Measurements from ENCODE around the gene TNFSF10. TPM values are rescaled to one million over a fixed set of nuclear protein-coding genes. Genes with fewer than 3 reads are reported as not detected.

The TNFSF10 gene
- total and polyA plus RNA-seq, 2 of the 8 experiments (the other 6 are each of a cell fraction or from before 2014, with no cell fraction given) = 0.06 TPM; not detected in 1

DNA sequence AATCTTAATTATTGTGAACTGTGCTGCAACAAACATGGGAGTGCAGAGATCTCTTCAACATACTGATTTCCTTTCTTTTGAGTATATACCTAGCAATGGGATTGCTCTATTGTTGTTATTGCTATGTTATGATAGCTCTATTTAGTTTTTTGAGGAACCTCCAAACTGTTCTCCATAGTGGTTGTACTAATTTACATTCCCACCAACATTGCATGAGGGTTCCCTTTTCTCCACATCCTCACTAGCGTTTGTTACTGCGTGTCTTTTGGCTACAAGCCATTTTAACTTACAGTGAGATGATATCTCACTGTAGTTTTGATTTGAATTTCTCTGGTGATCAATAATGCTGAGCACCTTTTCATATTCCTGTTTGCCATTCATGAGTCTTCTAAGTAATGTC lies 45.5 kb upstream of the TNFSF10 start:
- H4K20me1 ChIP-seq (replicated peaks in 1 of 2; ENCODE audit: control insufficient read depth in 1 of 2, insufficient read depth in 2 of 2, low read length in 2 of 2) = no peaks in the 10 kb centered on the region
- no peak overlapping the region for H3K23ac ChIP-seq (ENCODE audit: insufficient read length)
- no peaks in the 10 kb centered on the region for H3K23me2 ChIP-seq (ENCODE audit: low read depth, low read length)
- no peak overlapping the region for H3K56ac ChIP-seq (replicated peaks; ENCODE audit: insufficient read length, low read depth, low read length)
- no peaks in the 10 kb centered on the region for H3K4me1 ChIP-seq (replicated peaks in 1 of 4; ENCODE audit: control insufficient read depth in 3 of 4, insufficient read depth in 4 of 4, low read length in 3 of 4)
- H3K14ac ChIP-seq (ENCODE audit: insufficient read length) = no peak overlapping the region
- WGBS, 2 experiments (ENCODE audit: extremely low coverage in 1 of 2, insufficient coverage in 1 of 2, insufficient read length in 1 of 2, insufficient replicate concordance in 2 of 2, low coverage in 1 of 2, low lambda C conversion rate in 2 of 2, missing lambda C conversion rate in 1 of 2) = 91% methylated on average over 2 of the region's 2 CpGs; no CpG with 5 or more reads in 1 of the 2 experiments
- H2BK15ac ChIP-seq (ENCODE audit: low read length) = no peak overlapping the region
- no peak overlapping the region for H3K4me2 ChIP-seq (ENCODE audit: insufficient read depth in 1 of 2, low read depth in 2 of 2, low read length in 2 of 2)
- ChIA-PET POLR2A (ENCODE audit: partially characterized antibody) (no interaction called here), CTCF (ENCODE audit: partially characterized antibody) (no interaction called here)
- no peak overlapping the region for H3K4me3 ChIP-seq (ENCODE audit: extremely low read depth in 1 of 4, insufficient read depth in 2 of 4, low read depth in 3 of 4, low read length in 4 of 4)
- H3K79me1 ChIP-seq (ENCODE audit: low read depth, low read length) = no peaks in the 10 kb centered on the region
- no peak overlapping the region for H4K8ac ChIP-seq (ENCODE audit: extremely low read depth, insufficient read depth, low read length)
- H3K27ac ChIP-seq (ENCODE audit: low read depth, low read length) = no peak overlapping the region
- no peak overlapping the region for H2BK5ac ChIP-seq (ENCODE audit: low read depth, low read length)
- H3K27me3 ChIP-seq (replicated peaks in 1 of 4; ENCODE audit: control insufficient read depth in 3 of 4, extremely low read depth in 1 of 4, insufficient read depth in 3 of 4, low read length in 3 of 4) = no peaks in the 10 kb centered on the region
- H3K79me2 ChIP-seq (ENCODE audit: control insufficient read depth in 1 of 2, insufficient read depth in 2 of 2, low read length in 2 of 2) = no peaks in the 10 kb centered on the region
- H2AK5ac ChIP-seq (ENCODE audit: low read depth, low read length) = no peak overlapping the region
- H2AFZ ChIP-seq (ENCODE audit: low read length) = no peak overlapping the region
- H3K9ac ChIP-seq (replicated peaks in 1 of 4; ENCODE audit: extremely low read depth in 1 of 4, low read depth in 3 of 4, low read length in 3 of 4) = no peak overlapping the region
- no peak overlapping the region for H2BK20ac ChIP-seq (ENCODE audit: low read length)
- no peak overlapping the region for H4K91ac ChIP-seq (replicated peaks; ENCODE audit: insufficient read length, low read length)
- no peak overlapping the region for H4K5ac ChIP-seq (ENCODE audit: insufficient read length, low read depth, low read length)
- FAIRE-seq (no peak), DNase-seq (ENCODE audit: low read depth in 1 of 2, low spot score in 2 of 2) (no peak)
- H2BK12ac ChIP-seq (ENCODE audit: low read depth, low read length) = no peak overlapping the region
- no peak overlapping the region for H2BK120ac ChIP-seq (replicated peaks; ENCODE audit: low read depth, low read length)
- no peak overlapping the region for H3K18ac ChIP-seq (ENCODE audit: extremely low read depth, low read length)
- no peaks in the 10 kb centered on the region for H3K36me3 ChIP-seq (ENCODE audit: control insufficient read depth in 2 of 4, insufficient read depth in 4 of 4, low read length in 3 of 4)
- no peak overlapping the region for H3K4ac ChIP-seq (replicated peaks; ENCODE audit: insufficient read length, low read depth, low read length)
- no peaks in the 10 kb centered on the region for H3K9me3 ChIP-seq (ENCODE audit: insufficient read depth in 2 of 2, low read depth in 1 of 2, low read length in 1 of 2)
- TF ChIP-seq GTF2F1 (IDR thresholded peaks at IDR 0.05; ENCODE audit: borderline replicate concordance, low read depth, low read length) = no peak
- TF ChIP-seq SP2 (IDR thresholded peaks at IDR 0.05; ENCODE audit: low read length) = no peak
- no peak for TF ChIP-seq SAP30 (IDR thresholded peaks at IDR 0.05; ENCODE audit: insufficient read depth, insufficient replicate concordance, low read length)
- TF ChIP-seq RAD21 (IDR thresholded peaks at IDR 0.05 in 1 of 2, conservative IDR thresholded peaks at IDR 0.05 in 1 of 2; ENCODE audit: low read depth in 2 of 2, low read length in 2 of 2) = no peak
- no peak for TF ChIP-seq CEBPB (IDR thresholded peaks at IDR 0.05; ENCODE audit: low read depth, low read length)
- TF ChIP-seq POU5F1 (IDR thresholded peaks at IDR 0.05; ENCODE audit: low read depth, low read length) = no peak
- no peak for TF ChIP-seq RXRA (IDR thresholded peaks at IDR 0.05; ENCODE audit: insufficient read depth, low read depth, low read length)
- TF ChIP-seq TEAD4 (IDR thresholded peaks at IDR 0.05; ENCODE audit: low read depth, low read length) = no peak
- TF ChIP-seq, protein P1, sequence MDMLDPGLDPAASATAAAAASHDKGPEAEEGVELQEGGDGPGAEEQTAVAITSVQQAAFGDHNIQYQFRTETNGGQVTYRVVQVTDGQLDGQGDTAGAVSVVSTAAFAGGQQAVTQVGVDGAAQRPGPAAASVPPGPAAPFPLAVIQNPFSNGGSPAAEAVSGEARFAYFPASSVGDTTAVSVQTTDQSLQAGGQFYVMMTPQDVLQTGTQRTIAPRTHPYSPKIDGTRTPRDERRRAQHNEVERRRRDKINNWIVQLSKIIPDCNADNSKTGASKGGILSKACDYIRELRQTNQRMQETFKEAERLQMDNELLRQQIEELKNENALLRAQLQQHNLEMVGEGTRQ (IDR thresholded peaks at IDR 0.05; ENCODE audit: low read length) = no peak
- TF ChIP-seq CBX5 (IDR thresholded peaks at IDR 0.05; ENCODE audit: low read depth, low read length) = no peak
- TF ChIP-seq, protein P2, sequence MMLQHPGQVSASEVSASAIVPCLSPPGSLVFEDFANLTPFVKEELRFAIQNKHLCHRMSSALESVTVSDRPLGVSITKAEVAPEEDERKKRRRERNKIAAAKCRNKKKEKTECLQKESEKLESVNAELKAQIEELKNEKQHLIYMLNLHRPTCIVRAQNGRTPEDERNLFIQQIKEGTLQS (IDR thresholded peaks at IDR 0.05; ENCODE audit: insufficient read depth, low read depth, low read length) = no peak
- no peak for TF ChIP-seq FOSL1 (IDR thresholded peaks at IDR 0.05; ENCODE audit: insufficient read depth, low read depth, low read length)
- TF ChIP-seq CBX8 (IDR thresholded peaks at IDR 0.05; ENCODE audit: borderline replicate concordance, low read depth, low read length) = no peak

All from H1 (cell line).